ENCODE data around the gene LRCH1.

GRCh38 chr13:46686171-46686570 lies 133.2 kb downstream of the LRCH1 start:
- no peak for TF ChIP-seq RAD21 (IDR thresholded peaks at IDR 0.05; ENCODE audit: low read depth)
- TF ChIP-seq MAX (IDR thresholded peaks at IDR 0.05), result no peak
- no peak for TF ChIP-seq YY1 (IDR thresholded peaks at IDR 0.05; ENCODE audit: low read depth)
- TF ChIP-seq CREB1 (IDR thresholded peaks at IDR 0.05; ENCODE audit: low read depth), result no peak
- TF ChIP-seq EP300 (IDR thresholded peaks at IDR 0.05; ENCODE audit: borderline replicate concordance), result no peak
- TF ChIP-seq, protein P1, sequence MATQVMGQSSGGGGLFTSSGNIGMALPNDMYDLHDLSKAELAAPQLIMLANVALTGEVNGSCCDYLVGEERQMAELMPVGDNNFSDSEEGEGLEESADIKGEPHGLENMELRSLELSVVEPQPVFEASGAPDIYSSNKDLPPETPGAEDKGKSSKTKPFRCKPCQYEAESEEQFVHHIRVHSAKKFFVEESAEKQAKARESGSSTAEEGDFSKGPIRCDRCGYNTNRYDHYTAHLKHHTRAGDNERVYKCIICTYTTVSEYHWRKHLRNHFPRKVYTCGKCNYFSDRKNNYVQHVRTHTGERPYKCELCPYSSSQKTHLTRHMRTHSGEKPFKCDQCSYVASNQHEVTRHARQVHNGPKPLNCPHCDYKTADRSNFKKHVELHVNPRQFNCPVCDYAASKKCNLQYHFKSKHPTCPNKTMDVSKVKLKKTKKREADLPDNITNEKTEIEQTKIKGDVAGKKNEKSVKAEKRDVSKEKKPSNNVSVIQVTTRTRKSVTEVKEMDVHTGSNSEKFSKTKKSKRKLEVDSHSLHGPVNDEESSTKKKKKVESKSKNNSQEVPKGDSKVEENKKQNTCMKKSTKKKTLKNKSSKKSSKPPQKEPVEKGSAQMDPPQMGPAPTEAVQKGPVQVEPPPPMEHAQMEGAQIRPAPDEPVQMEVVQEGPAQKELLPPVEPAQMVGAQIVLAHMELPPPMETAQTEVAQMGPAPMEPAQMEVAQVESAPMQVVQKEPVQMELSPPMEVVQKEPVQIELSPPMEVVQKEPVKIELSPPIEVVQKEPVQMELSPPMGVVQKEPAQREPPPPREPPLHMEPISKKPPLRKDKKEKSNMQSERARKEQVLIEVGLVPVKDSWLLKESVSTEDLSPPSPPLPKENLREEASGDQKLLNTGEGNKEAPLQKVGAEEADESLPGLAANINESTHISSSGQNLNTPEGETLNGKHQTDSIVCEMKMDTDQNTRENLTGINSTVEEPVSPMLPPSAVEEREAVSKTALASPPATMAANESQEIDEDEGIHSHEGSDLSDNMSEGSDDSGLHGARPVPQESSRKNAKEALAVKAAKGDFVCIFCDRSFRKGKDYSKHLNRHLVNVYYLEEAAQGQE (IDR thresholded peaks at IDR 0.05; ENCODE audit: low read depth), result no peak
- TF ChIP-seq CEBPB (IDR thresholded peaks at IDR 0.05), result no peak
- no peak for TF ChIP-seq ZBTB7A (IDR thresholded peaks at IDR 0.05; ENCODE audit: low read depth)
- no peak for TF ChIP-seq NFIC (IDR thresholded peaks at IDR 0.05)
- TF ChIP-seq TAF1 (IDR thresholded peaks at IDR 0.05; ENCODE audit: low read depth), result no peak
